Activated effector memory CD4-positive, alpha-beta T cell treated with Interleukin-2 at 50 U/mL for 16 hours (primary cell): Measurements from ENCODE around the gene ELK3.

Experiments
- DNase-seq: peaks from one replicate; pipeline ENCODE4 v3.0.0-alpha.2; 2020

The ELK3 gene

DNA sequence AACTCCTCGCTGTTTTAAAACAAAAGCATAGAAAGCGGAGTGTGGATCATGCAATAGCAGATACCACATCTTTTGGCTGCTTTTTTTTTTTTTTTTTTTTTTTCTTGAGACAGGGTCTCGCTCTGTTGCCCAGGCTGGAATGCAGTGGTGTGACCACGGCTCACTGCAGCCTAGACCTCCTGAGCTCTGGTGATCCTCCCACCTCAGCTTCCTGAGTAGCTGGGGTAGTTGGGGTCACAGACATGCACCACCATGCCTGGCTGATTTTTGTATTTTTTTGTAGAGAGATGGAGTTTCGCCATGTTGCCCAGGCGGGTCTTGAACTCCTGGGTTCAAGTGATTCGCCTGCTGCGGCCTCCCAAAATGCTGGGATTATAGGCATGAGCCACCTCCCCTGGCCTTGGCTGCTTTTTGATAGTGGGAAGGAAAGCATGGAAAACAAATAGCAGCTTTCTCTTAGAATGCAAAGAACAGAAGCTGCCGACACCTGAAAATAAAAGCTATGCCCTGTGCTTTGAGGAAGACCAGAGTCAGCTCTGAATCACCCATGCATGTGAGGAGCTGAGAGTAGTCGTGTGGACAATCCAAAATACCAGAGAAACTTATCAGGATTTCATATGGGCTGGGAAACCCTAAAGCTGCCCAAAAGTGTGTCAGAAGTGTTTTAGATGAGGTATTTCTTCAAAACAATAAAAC, 3.6 kb upstream of the ELK3 start:
- DNase-seq: no peak

DNA sequence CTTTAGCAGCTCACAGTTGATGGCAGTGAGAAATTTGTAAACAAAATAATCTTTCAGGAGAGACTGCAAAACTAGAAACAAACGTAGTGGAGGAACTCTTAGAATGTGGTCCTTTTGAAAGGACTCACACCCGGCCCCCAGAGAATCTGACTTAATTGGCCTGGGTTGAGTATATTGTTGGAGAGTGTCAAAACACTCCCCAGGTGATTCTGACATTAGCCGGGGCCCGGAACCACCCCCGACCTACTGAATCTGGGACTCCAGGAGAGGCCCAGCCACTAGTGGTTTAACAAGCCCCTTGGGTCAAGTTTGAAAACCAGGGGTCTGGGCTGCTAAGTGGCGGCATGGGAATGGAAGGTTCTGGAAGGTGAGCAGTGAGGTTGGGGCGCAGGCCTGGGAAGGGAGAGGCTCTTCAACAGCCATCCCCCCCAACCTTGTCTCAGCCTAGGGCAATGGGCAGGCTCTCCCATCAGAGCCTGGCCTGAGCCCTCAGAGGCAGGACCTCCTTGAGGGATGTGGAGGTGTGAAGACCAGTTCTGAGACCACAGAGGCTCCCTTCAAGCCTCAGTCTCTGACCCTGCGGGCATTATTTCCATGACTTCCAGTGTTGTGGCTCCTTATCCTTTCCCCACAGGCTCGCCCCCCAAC, 1.1 kb upstream of the ELK3 start:
- DNase-seq: no peak

GRCh38 chr12:96194576-96194889, 358 bp downstream of the ELK3 start:
- DNase-seq: no peak

GRCh38 chr12:96194971-96195844, 1.0 kb downstream of the ELK3 start:
- DNase-seq: peak; percentile 61

- peak; percentile 26 for DNase-seq
Measured at GRCh38 chr12:96195845-96196451, 1.8 kb downstream of the ELK3 start.

- DNase-seq: no peak
Measured at GRCh38 chr12:96196781-96197180, 2.6 kb downstream of the ELK3 start.

DNA sequence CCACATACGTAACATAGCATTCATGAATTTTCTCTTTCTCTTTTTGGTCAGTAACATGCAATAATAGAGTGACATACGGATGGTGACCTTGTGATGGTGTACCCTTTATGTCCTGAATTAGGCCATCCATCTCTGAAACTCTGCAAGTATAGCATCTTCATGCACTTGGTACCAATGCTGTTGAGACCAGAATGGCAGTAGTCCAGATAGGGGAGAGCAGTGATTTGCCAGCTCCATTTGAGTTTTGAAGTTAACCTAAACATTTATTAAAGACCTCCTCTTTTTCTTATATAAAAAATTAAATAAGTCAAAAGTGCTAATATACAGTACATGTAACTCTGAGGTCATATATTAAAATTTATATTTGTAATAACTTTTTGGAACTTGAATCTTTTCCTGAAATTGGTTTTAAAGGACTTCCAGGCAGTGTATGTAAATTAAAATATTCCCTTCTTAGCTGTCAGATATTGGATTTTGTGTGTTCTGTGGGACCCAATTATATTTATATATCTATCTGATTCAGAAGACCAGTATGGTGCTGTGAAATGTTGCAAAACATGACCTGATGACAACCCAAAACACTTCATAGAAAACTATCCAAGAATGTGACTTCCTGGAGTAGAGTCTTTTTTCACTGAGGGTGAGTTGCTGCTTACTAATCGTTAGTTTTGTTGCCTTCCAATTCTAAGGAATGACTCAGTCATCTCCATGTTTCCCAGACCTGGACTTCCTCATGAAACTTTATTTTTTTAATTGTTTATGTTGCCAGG, 3.5 kb downstream of the ELK3 start:
- no peak for DNase-seq

DNA sequence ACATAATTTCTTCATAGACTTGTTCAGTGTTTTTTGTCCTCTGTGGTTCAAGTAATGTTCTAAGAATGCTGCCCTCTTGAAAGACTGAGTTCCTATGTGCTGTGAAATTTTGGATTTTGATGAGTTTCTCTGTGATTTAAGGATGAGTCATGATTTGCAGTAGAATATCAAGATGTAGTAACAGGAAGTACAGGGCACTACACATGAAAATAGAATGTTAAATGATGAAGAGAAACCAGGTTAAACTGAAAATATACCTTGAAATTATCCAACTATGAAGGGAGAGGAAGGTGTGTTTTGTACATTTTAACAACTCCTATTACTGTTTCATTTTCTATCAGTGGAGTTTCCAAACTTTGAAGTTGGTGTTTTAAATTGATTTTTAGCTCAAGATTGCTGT, 4.8 kb downstream of the ELK3 start:
- DNase-seq: no peak

DNA sequence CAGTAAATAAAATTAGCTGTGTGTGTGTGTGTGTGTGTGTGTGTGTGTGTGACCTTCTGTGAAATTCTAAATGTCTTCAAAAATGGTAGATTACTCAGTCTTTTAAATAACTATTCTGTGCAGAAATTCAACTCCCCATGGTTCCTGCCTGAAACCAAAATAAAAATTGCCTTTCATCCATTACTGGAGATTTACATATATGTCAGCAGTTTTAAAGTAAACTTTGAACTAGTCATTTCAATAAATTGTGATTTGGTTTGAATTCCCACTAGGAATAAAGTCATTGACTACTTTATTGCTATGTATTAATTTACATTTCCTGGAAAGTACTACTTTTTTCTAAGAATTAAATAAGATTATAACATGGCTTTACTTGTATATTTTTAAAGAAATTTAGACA, 5.3 kb downstream of the ELK3 start:
- DNase-seq: no peak

- DNase-seq: no peak
Measured at GRCh38 chr12:96201272-96202227, 7.4 kb downstream of the ELK3 start.

DNA sequence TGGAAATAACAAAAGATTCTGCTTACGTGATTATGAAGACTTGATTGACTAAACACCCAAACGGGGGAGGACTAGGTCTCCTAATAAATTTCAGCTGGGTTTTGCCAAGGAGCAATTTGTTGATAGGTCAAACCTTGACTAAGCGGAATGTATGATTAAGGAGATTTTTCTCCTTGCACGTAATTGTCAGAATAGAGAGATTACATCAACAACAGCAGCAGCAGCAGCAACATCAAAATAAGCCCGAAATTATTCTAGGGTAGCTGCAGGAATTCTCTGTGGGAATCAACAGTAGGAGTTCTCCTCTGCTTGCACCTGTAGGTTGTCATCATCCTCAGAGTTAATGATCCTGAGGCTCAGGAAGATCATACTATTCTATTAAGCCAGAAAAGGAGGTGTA, 10.2 kb downstream of the ELK3 start:
- DNase-seq: no peak

DNA sequence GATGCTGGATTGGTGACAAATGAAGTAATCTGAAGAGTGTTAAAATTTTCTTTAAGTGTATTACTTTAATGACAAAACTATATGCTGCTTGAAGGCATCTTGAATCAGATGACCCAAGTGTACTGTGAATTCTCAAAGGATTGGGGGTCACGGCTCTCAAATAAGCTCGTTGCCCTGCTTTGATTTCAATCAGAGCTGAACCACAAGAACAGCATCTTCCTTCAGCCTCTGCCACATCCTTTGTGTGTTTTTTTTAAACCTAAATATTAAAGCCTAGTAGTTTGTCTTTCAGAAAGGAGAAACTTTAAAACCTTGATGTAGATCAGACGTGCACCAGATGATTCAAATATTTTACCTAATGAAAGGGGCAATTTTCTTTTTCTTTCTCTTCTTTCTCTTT, 11.7 kb downstream of the ELK3 start:
- no peak for DNase-seq

GRCh38 chr12:96206936-96207662, 12.9 kb downstream of the ELK3 start:
- no peak for DNase-seq

DNA sequence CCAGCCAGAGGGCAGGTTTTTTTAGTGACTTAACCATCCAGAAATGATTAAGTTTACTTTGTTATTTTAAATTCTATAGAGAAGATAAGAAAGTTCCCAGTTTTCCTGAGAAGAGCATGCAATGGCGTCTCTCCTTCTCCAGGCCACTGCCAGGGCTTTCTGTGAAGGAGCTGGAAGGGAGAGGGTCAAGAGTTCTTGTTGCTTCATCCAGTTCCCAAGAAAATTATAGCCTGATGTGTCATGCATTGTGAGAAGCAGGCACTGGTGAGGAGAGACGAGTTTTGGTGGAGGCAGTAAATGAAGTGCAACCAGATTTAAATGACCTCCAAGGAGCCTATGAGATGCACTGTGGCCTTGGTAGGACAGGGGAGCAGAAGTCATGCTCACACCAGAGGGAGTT, 14.2 kb downstream of the ELK3 start:
- no peak for DNase-seq

DNA sequence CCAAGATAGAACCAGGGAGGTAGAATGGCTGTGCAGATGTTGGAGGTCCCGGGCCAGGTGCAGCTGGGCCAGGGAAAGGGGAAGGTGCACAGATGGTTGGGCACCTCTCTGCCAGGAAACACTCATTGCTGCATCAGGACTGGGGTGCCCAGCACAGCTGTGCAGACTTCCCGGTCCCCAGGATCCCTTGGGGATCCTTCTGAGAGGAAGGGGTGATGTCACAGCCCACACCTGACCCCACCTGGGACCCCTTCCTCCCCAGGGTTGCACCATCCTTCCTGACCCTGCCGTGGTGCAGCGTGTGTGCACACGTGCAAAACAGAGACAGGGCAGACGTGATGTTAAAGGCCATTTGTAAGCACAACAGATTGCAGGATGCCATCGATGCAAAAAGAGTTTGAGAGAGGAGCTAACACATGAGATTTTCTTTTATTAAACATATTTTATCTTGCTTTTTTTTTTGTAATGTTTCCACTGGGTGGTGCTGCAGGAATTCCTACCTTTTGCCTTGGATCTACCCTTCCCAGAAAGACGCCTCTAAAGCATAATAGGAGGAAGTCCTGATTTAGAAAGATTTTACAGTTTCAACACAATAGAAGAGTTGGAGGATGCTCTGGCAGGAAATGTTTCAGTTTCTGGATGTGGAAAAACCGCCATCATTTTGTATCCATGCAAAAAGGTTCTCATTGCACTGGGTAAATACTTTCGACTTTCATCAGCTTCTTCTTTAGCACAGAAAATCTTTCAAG, 14.8 kb downstream of the ELK3 start:
- no peak for DNase-seq

DNA sequence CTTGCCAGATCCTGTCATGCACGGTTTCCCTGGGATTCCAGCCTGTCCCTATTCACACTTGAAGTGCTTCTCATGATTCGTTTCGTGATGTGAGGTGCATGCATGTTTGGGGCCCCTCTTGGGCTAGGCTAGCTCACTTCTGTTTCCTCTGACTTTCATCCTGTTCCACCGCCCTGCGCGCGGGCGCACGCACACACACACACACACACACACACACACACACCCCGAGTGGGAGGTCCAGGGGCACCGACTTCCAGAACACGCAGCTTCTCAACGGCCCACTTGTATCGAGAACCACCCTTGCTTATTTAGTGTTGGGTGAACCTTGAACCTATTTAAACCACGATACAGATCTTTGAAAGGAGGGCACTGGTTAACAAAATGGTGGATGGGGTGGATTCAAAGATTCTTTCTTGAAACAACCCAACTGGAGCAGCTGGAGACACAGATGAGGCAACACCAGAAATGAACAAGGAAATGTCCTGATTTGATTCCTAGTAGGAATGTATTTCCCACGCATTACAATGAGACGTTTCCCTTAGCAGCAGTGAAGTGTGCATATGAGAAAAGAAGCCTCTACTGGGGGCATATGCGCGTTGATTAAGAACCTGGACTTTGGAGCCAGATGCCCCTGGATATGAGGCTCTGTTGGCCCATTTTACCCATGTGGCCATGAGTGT, 16.3 kb downstream of the ELK3 start:
- peak; percentile 32 for DNase-seq

- DNase-seq: no peak
Measured at GRCh38 chr12:96211988-96212387, 17.8 kb downstream of the ELK3 start.

DNA sequence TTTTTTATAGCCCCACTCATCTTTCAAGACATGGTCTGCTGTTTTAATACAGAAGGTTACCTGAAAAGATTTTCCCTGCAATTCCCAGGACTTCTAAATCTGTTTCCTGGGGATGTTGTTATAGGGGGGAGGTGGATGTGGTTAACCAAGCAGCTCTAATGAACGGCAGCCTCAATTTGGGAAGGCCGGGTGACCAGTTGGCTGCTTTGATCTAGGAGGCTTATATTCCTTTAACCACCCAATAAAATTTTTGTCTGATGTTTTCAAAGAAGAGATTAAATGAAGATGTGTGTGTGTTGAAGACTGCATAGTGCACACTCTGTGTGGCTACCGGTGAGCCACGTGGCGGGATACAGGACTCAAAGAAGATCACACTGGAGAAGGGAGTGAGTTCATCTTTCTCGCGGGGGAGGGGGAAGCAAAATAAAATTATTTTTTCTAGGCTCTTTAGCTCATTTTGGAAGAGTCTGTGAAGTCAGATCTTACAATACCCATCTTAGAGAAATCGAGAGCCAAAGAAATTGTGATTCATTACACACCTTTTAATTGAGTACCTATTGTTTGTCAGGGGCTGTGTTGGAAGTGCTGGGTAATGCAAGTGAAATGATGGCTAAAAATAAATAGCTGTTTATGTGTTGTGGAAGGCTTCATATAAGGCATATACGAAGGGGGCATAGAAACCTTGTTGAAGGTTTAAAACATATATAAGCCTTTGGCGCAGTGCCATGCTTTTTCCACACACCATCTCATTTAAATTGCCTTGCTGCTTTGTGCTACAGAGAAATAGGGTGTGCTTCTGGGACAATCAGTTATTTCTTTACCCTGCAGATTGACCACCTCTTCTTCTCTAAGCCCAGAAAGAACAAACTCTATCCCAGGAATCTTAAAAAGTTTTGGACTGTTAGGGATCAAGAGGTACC, 18.5 kb downstream of the ELK3 start:
- DNase-seq: no peak
